HepG2 (cell line): ENCODE results near the gene ENTREP3. TPM values are rescaled to one million over a fixed set of nuclear protein-coding genes. Genes with fewer than 3 reads are reported as not detected.

ENCODE experiments used
- ATF7 ChIP-seq, 2 experiments: fragments of 450-650 bp in 1 of 2; sonication (generic) in 1 of 2; formaldehyde crosslinking in 1 of 2; IDR thresholded peaks; 2 replicates each; pipeline versions ENCODE4 v1.4.0 to v1.6.1; 2016 to 2020; ENCODE audit warnings: antibody characterized with exemption in 1 of 2, mild to moderate bottlenecking in 1 of 2, missing genetic modification reagents in 1 of 2
- BRD4 ChIP-seq: sonication (generic); formaldehyde crosslinking; IDR thresholded peaks from 2 replicates; pipeline ENCODE4 v1.4.0; 2020; ENCODE audit warnings: missing genetic modification reagents
- CBX1 ChIP-seq: IDR thresholded peaks from one replicate; pipeline ENCODE4 v1.6.1; 2016; ENCODE audit warnings: antibody characterized with exemption, low read depth
- GATAD1 ChIP-seq: IDR thresholded peaks from 2 replicates; pipeline ENCODE4 v1.6.1; 2016; ENCODE audit warnings: missing genetic modification reagents, missing compliant biosample characterization
- HIC2 ChIP-seq: sonication (generic); formaldehyde crosslinking; IDR thresholded peaks from 2 replicates; pipeline ENCODE4 v1.9.0; 2022; ENCODE audit warnings: low read depth, missing genetic modification reagents
- HNRNPK ChIP-seq: fragments of 200-400 bp; formaldehyde crosslinking; IDR thresholded peaks from 2 replicates; pipeline ENCODE4 v1.6.1; 2018; ENCODE audit warnings: low read length, low read depth, moderate library complexity, mild to moderate bottlenecking; ENCODE audit not compliant: poor library complexity, severe bottlenecking
- ISX ChIP-seq: sonication (generic); formaldehyde crosslinking; conservative IDR thresholded peaks from 2 replicates; pipeline ENCODE4 v1.5.0; 2020; ENCODE audit warnings: missing genetic modification reagents
- MBD4 ChIP-seq: IDR thresholded peaks from 2 replicates; pipeline ENCODE4 v1.6.1; 2012; ENCODE audit warnings: low read length, inconsistent platforms, borderline replicate concordance
- MXD4 ChIP-seq: IDR thresholded peaks from 2 replicates; pipeline ENCODE4 v1.6.1; 2016; ENCODE audit warnings: mild to moderate bottlenecking, missing biosample characterization, missing genetic modification reagents
- SMARCC2 ChIP-seq: fragments of 450-650 bp; IDR thresholded peaks from 2 replicates; pipeline ENCODE4 v1.6.1; 2017; ENCODE audit warnings: antibody characterized with exemption, mild to moderate bottlenecking
- TGIF2 ChIP-seq: IDR thresholded peaks from 2 replicates; pipeline ENCODE4 v1.6.1; 2016; ENCODE audit warnings: control low read depth, missing compliant biosample characterization
- ZNF580 ChIP-seq: IDR thresholded peaks from 2 replicates; pipeline ENCODE4 v1.6.1; 2016; ENCODE audit warnings: low read depth, borderline replicate concordance
- ZNF646 ChIP-seq: sonication (generic); formaldehyde crosslinking; IDR thresholded peaks from 2 replicates; pipeline ENCODE4 v1.9.0; 2021; ENCODE audit warnings: mild to moderate bottlenecking, missing genetic modification reagents
- ZNF772 ChIP-seq: sonication (generic); formaldehyde crosslinking; IDR thresholded peaks from 2 replicates; pipeline ENCODE4 v1.5.0; 2020; ENCODE audit warnings: mild to moderate bottlenecking, missing genetic modification reagents
- polyA plus RNA-seq, 8 experiments: library from polyadenylated mRNA; depleted of rRNA in 3 of 8; stranded (reverse) in 7 of 8; unstranded in 1 of 8; fragments of >200 nt; fragmentation: Illumina TruSeq in 4 of 8; extraction: Trizol in 4 of 8; gene quantifications; 2 replicates each; pipeline versions ENCODE4 v1.2.1 to v1.2.3, GENCODE V29; 2011 to 2016; ENCODE audit warnings: low read depth in 4 of 8, missing spikeins in 1 of 8, mixed read lengths in 1 of 8; ENCODE audit not compliant: insufficient read depth in 1 of 8
- total RNA-seq, 5 experiments: library from RNA; depleted of rRNA; stranded (reverse); fragments of >200 nt; fragmentation: Illumina TruSeq; extraction: Trizol; gene quantifications; 2 replicates each; pipeline ENCODE4 v1.2.3, GENCODE V29; 2016; ENCODE audit warnings: low read depth in 1 of 5
- TF ChIP-seq, protein P1 (sequence below): sonication (generic); formaldehyde crosslinking; IDR thresholded peaks from 2 replicates; pipeline ENCODE4 v1.4.0; 2020; ENCODE audit warnings: missing genetic modification reagents
- TF ChIP-seq, protein P2 (sequence below): sonication (generic); formaldehyde crosslinking; IDR thresholded peaks from 2 replicates; pipeline ENCODE4 v1.4.0; 2020; ENCODE audit warnings: mild to moderate bottlenecking, low read depth, missing genetic modification reagents

Gene ENTREP3
- total and polyA plus RNA-seq, 2 of the 13 experiments (the other 11 are each of a cell fraction or from before 2014, with no cell fraction given), result 4.1 to 9.9 TPM

DNA sequence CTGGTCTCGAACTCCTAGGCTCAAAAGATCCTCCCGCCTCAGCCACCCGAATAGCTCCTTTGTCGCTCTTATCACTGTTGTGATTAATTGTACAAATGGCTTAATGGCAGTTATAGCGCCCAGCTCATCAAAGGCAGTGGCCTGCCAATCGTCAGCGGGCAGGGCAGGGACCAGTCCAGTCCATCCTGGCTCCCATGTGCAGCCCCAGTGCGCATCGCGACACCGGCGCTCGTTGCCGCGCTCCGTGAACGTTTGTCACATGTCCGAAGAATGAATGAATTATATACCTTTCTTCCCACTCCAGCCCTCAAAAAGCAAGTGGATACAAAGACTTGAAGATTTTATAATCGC, 28.4 kb downstream of the ENTREP3 start (continued):
- 0 out of 2 replicates have a peak, but pooled peaks have one; percentile 47 for TF ChIP-seq ZNF772 (CRISPR knock-in tag)
- TF ChIP-seq ATF7 (IDR thresholded peaks at IDR 0.05), result no peak
- no peak for TF ChIP-seq ATF7 (CRISPR knock-in tag; IDR thresholded peaks at IDR 0.05)
- no peak for TF ChIP-seq BRD4 (CRISPR knock-in tag)
- no peak for TF ChIP-seq SMARCC2
- 0 out of 2 replicates have a peak, but pooled peaks have one; percentile 1 for TF ChIP-seq MXD4 (CRISPR knock-in tag)
- no peak for TF ChIP-seq GATAD1 (CRISPR knock-in tag)
- TF ChIP-seq TGIF2 (CRISPR knock-in tag), result no peak
- no peak for TF ChIP-seq ISX (CRISPR knock-in tag)
- TF ChIP-seq ZNF646 (CRISPR knock-in tag), result no peak
- TF ChIP-seq ZNF580 (CRISPR knock-in tag), result no peak
- no peak for TF ChIP-seq HIC2
- TF ChIP-seq, protein P1, sequence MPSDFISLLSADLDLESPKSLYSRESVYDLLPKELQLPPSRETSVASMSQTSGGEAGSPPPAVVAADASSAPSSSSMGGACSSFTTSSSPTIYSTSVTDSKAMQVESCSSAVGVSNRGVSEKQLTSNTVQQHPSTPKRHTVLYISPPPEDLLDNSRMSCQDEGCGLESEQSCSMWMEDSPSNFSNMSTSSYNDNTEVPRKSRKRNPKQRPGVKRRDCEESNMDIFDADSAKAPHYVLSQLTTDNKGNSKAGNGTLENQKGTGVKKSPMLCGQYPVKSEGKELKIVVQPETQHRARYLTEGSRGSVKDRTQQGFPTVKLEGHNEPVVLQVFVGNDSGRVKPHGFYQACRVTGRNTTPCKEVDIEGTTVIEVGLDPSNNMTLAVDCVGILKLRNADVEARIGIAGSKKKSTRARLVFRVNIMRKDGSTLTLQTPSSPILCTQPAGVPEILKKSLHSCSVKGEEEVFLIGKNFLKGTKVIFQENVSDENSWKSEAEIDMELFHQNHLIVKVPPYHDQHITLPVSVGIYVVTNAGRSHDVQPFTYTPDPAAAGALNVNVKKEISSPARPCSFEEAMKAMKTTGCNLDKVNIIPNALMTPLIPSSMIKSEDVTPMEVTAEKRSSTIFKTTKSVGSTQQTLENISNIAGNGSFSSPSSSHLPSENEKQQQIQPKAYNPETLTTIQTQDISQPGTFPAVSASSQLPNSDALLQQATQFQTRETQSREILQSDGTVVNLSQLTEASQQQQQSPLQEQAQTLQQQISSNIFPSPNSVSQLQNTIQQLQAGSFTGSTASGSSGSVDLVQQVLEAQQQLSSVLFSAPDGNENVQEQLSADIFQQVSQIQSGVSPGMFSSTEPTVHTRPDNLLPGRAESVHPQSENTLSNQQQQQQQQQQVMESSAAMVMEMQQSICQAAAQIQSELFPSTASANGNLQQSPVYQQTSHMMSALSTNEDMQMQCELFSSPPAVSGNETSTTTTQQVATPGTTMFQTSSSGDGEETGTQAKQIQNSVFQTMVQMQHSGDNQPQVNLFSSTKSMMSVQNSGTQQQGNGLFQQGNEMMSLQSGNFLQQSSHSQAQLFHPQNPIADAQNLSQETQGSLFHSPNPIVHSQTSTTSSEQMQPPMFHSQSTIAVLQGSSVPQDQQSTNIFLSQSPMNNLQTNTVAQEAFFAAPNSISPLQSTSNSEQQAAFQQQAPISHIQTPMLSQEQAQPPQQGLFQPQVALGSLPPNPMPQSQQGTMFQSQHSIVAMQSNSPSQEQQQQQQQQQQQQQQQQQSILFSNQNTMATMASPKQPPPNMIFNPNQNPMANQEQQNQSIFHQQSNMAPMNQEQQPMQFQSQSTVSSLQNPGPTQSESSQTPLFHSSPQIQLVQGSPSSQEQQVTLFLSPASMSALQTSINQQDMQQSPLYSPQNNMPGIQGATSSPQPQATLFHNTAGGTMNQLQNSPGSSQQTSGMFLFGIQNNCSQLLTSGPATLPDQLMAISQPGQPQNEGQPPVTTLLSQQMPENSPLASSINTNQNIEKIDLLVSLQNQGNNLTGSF (CRISPR knock-in tag), result no peak
- TF ChIP-seq CBX1, result peak; percentile 57
- TF ChIP-seq, protein P2, sequence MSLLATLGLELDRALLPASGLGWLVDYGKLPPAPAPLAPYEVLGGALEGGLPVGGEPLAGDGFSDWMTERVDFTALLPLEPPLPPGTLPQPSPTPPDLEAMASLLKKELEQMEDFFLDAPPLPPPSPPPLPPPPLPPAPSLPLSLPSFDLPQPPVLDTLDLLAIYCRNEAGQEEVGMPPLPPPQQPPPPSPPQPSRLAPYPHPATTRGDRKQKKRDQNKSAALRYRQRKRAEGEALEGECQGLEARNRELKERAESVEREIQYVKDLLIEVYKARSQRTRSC (CRISPR knock-in tag), result peak; percentile 59; the same call in 1 of the 2 replicates
- no peak for TF ChIP-seq HNRNPK
- no peak for TF ChIP-seq MBD4
